ENCODE results near the gene NHLH2. TPM values are rescaled to one million over a fixed set of nuclear protein-coding genes. Genes with fewer than 3 reads are reported as not detected.
A peak's percentile ranks its signal among the peaks of the same experiment; 100 is the strongest.

NHLH2 gene
- total RNA-seq, 4 donors from 2014 or later, result 1.1 to 1.8 (median 1.6) TPM

DNA sequence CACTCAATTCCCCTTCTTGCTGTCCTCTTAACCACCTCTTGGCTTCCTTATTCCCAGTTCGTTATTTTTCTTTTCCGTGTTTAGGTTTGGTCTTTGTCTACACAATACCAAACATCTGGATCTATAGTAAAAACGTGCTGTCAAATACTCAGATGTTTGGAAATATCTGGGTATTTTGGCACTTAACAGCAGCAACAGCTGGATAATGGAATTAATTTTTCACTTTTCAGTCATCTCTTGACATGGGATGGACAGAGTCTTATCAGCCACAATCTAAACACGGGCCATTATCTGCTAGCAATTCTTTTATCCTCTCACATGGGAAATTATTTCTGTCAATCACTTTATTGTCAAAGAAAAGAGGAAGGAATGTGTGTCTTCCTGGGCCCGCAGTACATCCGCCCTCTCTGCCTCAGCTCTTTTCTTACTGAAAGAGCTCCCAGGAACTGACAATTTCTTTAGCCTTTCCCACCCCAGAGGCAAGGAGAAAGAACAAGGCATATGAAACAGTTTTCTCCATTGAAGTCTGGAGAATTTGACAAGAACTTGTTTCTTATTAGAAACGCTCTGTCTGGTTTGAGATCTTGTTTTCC is 13.4 kb downstream of the NHLH2 start:
- peak overlapping the region; percentile 50 for H3K4me3 ChIP-seq
- no peaks in the 10 kb centered on the region for H3K36me3 ChIP-seq
- no peak for TF ChIP-seq POLR2AphosphoS5 (IDR thresholded peaks at IDR 0.05)
- no peak for TF ChIP-seq EP300 (IDR thresholded peaks at IDR 0.05)
- TF ChIP-seq POLR2A (IDR thresholded peaks at IDR 0.05), result no peak
- no peak for TF ChIP-seq CTCF (IDR thresholded peaks at IDR 0.05)
- no peaks in the 10 kb centered on the region for H3K9me3 ChIP-seq
- H3K27me3 ChIP-seq, result no peaks in the 10 kb centered on the region
- H3K4me1 ChIP-seq, result peaks cover 17% of the 10 kb centered on the region
- 72% methylated on average over 7 of the region's 7 CpGs for WGBS
- DNase-seq (ENCODE audit: low spot score in 2 of 2), result no peak
- H3K27ac ChIP-seq, result no peak overlapping the region

GRCh38 chr1:115826628-115827027 is 14.3 kb downstream of the NHLH2 start:
- Histone ChIP-seq H3K36me3 (no peaks in the 10 kb centered on the region), H3K27me3 (no peaks in the 10 kb centered on the region), H3K4me1 (peaks cover 17% of the 10 kb centered on the region), H3K9me3 (no peaks in the 10 kb centered on the region), H3K27ac (no peak overlapping the region), H3K4me3 (no peak overlapping the region)
- no peak for DNase-seq (ENCODE audit: low spot score in 2 of 2)
- WGBS, result 25% methylated on average over 3 of the region's 3 CpGs
- TF ChIP-seq EP300 (IDR thresholded peaks at IDR 0.05) (no peak), CTCF (IDR thresholded peaks at IDR 0.05) (no peak)

GRCh38 chr1:115822117-115822516 is 18.8 kb downstream of the NHLH2 start:
- Histone ChIP-seq H3K27ac (no peak overlapping the region), H3K4me1 (no peaks in the 10 kb centered on the region), H3K27me3 (no peaks in the 10 kb centered on the region), H3K36me3 (no peaks in the 10 kb centered on the region), H3K4me3 (no peak overlapping the region), H3K9me3 (no peaks in the 10 kb centered on the region)
- TF ChIP-seq EP300 (IDR thresholded peaks at IDR 0.05) (no peak), POLR2A (IDR thresholded peaks at IDR 0.05) (no peak), CTCF (IDR thresholded peaks at IDR 0.05) (no peak), POLR2AphosphoS5 (IDR thresholded peaks at IDR 0.05) (no peak)
- no peak for DNase-seq (ENCODE audit: low spot score in 2 of 2)

- WGBS, result 40% methylated on average over 3 of the region's 3 CpGs
- Histone ChIP-seq H3K27ac (no peak overlapping the region), H3K9me3 (no peaks in the 10 kb centered on the region), H3K4me1 (peaks cover 17% of the 10 kb centered on the region), H3K4me3 (no peak overlapping the region), H3K27me3 (no peaks in the 10 kb centered on the region), H3K36me3 (no peaks in the 10 kb centered on the region)
- TF ChIP-seq POLR2AphosphoS5 (IDR thresholded peaks at IDR 0.05) (no peak), POLR2A (IDR thresholded peaks at IDR 0.05) (no peak), EP300 (IDR thresholded peaks at IDR 0.05) (no peak), CTCF (IDR thresholded peaks at IDR 0.05) (no peak)
- no peak for DNase-seq (ENCODE audit: low spot score in 2 of 2)
Measured at GRCh38 chr1:115815694-115816093, 25.2 kb downstream of the NHLH2 start.

DNA sequence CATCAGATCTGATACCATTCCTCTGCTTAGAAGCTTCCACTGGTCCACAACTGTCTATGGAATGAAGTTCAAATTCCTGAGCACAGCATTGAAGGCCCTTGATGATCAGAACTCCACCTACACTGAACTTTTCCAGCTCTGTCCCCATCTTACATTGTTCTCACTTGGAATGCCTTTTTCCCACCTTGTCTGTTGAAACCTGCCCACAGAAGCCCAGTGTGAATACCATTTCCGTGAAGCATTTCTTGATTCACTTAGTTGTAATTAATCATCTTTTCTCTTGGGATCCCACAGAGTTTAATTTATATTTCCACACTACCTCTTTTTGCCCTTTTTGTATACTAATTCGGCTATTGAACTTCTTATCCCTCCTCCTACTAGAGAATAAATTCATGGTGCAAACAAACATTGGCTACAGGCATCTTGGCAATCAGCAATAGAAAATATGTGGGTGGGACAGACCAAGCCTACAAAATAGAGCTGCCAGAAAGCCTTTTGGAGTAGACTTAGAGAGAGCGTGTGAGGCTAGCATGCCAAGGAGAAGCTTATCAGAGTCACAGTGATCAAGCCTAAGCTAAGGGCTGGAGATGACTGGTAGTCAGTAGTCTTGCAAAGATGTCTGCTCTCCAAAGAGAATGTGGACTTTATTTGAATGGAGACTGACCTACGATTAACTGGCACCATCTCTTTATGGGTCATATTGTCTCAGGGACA is 26.1 kb downstream of the NHLH2 start:
- Histone ChIP-seq H3K9me3 (no peaks in the 10 kb centered on the region), H3K36me3 (no peaks in the 10 kb centered on the region), H3K4me3 (no peak overlapping the region), H3K27me3 (no peaks in the 10 kb centered on the region), H3K27ac (no peak overlapping the region), H3K4me1 (peaks cover 23% of the 10 kb centered on the region)
- 43% methylated on average over 4 of the region's 4 CpGs for WGBS
- no peak for DNase-seq (ENCODE audit: low spot score in 2 of 2)
- TF ChIP-seq POLR2A (IDR thresholded peaks at IDR 0.05) (no peak), EP300 (IDR thresholded peaks at IDR 0.05) (no peak), CTCF (IDR thresholded peaks at IDR 0.05) (no peak), POLR2AphosphoS5 (IDR thresholded peaks at IDR 0.05) (no peak)
